Medulla oblongata (tissue), 1 donor: ENCODE results near the gene CNOT6.

ENCODE experiments used
- DNase-seq: peaks from one replicate; pipeline ENCODE4 v3.0.0-alpha.2; 2015; ENCODE audit errors: extremely low spot score

Gene CNOT6

GRCh38 chr5:180575571-180575970 lies 81.4 kb downstream of the CNOT6 start:
- DNase-seq, result peak; percentile 13

GRCh38 chr5:180580681-180581080 lies 86.5 kb downstream of the CNOT6 start:
- DNase-seq, result no peak

- no peak for DNase-seq
These were observed 89.6 kb downstream of the CNOT6 start for GRCh38 chr5:180583738-180584137.

GRCh38 chr5:180586204-180586603 lies 92.0 kb downstream of the CNOT6 start:
- no peak for DNase-seq

- DNase-seq, result no peak
These were observed 92.7 kb downstream of the CNOT6 start for GRCh38 chr5:180586870-180587269.

- no peak for DNase-seq
These were observed 95.8 kb downstream of the CNOT6 start for GRCh38 chr5:180589771-180590542.

- no peak for DNase-seq
These were observed 96.5 kb downstream of the CNOT6 start for GRCh38 chr5:180590543-180591310.

- no peak for DNase-seq
These were observed 97.2 kb downstream of the CNOT6 start, which contains the start of gene SCGB3A1 for GRCh38 chr5:180591311-180591887. TSS of gene SCGB3A1 (minus strand) at chr5:180591499. CDS start at chr5:180591462, 37 bp downstream.

GRCh38 chr5:180592176-180592575 lies 98.0 kb downstream of the CNOT6 start:
- no peak for DNase-seq

GRCh38 chr5:180593446-180594206 lies 99.4 kb downstream of the CNOT6 start:
- DNase-seq, result no peak

GRCh38 chr5:180594311-180595045 lies 100.3 kb downstream of the CNOT6 start:
- DNase-seq, result no peak

GRCh38 chr5:180595046-180595379 lies 100.8 kb downstream of the CNOT6 start:
- no peak for DNase-seq

GRCh38 chr5:180595381-180596114 lies 101.4 kb downstream of the CNOT6 start:
- DNase-seq, result no peak

- DNase-seq, result no peak
These were observed 102.0 kb downstream of the CNOT6 start for GRCh38 chr5:180596115-180596667.

GRCh38 chr5:180596668-180597231 lies 102.6 kb downstream of the CNOT6 start:
- no peak for DNase-seq

GRCh38 chr5:180598316-180598701 lies 104.1 kb downstream of the CNOT6 start:
- no peak for DNase-seq

- no peak for DNase-seq
These were observed 104.8 kb downstream of the CNOT6 start for GRCh38 chr5:180598797-180599589.

GRCh38 chr5:180599590-180599914 lies 105.4 kb downstream of the CNOT6 start:
- DNase-seq, result no peak

- DNase-seq, result no peak
These were observed 105.9 kb downstream of the CNOT6 start for GRCh38 chr5:180599981-180600553.
